Psoas muscle (tissue), 8 donors: Measurements from ENCODE around the gene TBCK. TPM values are rescaled to one million over a fixed set of nuclear protein-coding genes. Genes with fewer than 3 reads are reported as not detected.

Source experiments
- ATAC-seq, 4 donors: fragments of 200-7000 bp; cut with Tn5 transposase; one replicate each; pipeline ENCODE4 v1.9.1; 2020; ENCODE audit warnings: moderate library complexity in 3 of 4, mild to moderate bottlenecking in 2 of 4
- DNase-seq, 2 donors: peaks; one replicate each; pipeline ENCODE4 v3.0.0-alpha.2; 2020
- H3K27ac ChIP-seq: fragments of 200-600 bp; one replicate; pipeline ENCODE4 v1.8.0; 2022
- H3K27me3 ChIP-seq, 3 donors: fragments of 200-600 bp in 1 of 3; one replicate each; pipeline versions ENCODE4 v1.6.1 to v1.8.0; 2013 to 2022; ENCODE audit warnings: low read length in 2 of 3, mild to moderate bottlenecking in 2 of 3, moderate library complexity in 1 of 3; ENCODE audit not compliant: insufficient read depth in 3 of 3
- H3K36me3 ChIP-seq, 2 donors: fragments of 200-600 bp in 1 of 2; one replicate each; pipeline versions ENCODE4 v1.6.1 to v1.8.0; 2013 to 2022; ENCODE audit warnings: low read depth in 1 of 2, mild to moderate bottlenecking in 1 of 2, moderate library complexity in 1 of 2; ENCODE audit not compliant: insufficient read depth in 1 of 2
- H3K4me1 ChIP-seq: fragments of 200-600 bp; one replicate; pipeline ENCODE4 v1.8.0; 2022
- H3K4me3 ChIP-seq: fragments of 200-600 bp; one replicate; pipeline ENCODE4 v1.8.0; 2022; ENCODE audit warnings: mild to moderate bottlenecking
- H3K9me3 ChIP-seq: fragments of 200-600 bp; one replicate; pipeline ENCODE4 v1.8.0; 2022
- WGBS, 3 donors: extraction: QIAGEN DNeasy Blood & Tissue Kit; methylation state at CpG; one replicate each; pipeline versions ENCODE4 v1.1.6 to v1.1.7; 2013; 5-methylcytosine and 5-hydroxymethylcytosine counted together
- intact Hi-C, 2 donors: fragments of 100-400 bp; cut with DNase I; formaldehyde crosslinking; loops; one replicate each; pipeline versions ENCODE4 v1.11.0 to v1.14.2; 2022
- polyA plus RNA-seq, 3 donors: library from polyadenylated mRNA; stranded (reverse); fragments of 200-250 nt; gene quantifications; one replicate each; pipeline ENCODE4 v1.2.3, GENCODE V29; 2013
- total RNA-seq, 4 donors: library from RNA; stranded (reverse); fragmentation: NEBNext Ultra II Directional in 2 of 4; extraction: Animal tissue kit (Norgen Biotek cat#: 25700) in 2 of 4; gene quantifications; one replicate each; pipeline versions ENCODE4 v1.2.1 to v1.2.4, GENCODE V29; 2021 to 2023
- TF ChIP-seq, protein P1 (sequence below): fragments of 200-600 bp; IDR thresholded peaks from one replicate; pipeline ENCODE4 v1.8.0; 2022; ENCODE audit warnings: antibody characterized with exemption
- donor health status: healthy with polysubstance abuse.
- donor health status: DM: no; HTN: no; CAD: no; lungs with moderate emphysema.
- donor health status: Bipolar disorder and iron deficiency.
- donor health status: healthy.
- donor health status: DM: yes; HTN: yes; CAD: no.
- donor health status: DM: no; HTN: no; CAD: no.
- donor health status: DM: no; HTN: no; CAD: no.
- donor health status: DM: yes; HTN: yes; CAD: no.

The TBCK gene
- total and polyA plus RNA-seq, 7 donors = 1.9 to 16.8 (median 9.7) TPM

DNA sequence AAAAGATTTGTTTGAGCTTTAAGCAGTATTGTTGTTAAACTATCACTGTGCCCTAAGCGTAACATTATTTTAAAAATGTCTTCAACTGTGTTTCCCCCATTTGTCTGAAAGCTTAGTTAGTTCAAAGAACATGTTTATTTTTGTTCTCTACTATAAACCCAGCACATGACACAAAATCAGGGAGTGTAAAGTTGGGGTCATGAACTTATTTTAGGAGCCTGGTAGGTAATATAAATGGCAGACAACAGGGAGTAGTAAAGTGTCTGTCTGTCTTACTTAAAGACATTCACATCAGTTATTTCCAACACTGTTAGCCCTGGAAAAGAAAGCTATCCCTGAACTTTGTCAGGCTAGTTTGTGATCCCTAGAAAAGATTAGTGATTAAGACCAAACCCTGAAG lies 4.2 kb upstream of the TBCK start:
- intact Hi-C loops = no loop called here
- Histone ChIP-seq H3K4me1 (peaks cover 26% of the 10 kb centered on the region), H3K9me3 (no peaks in the 10 kb centered on the region), H3K4me3 (no peak overlapping the region), H3K27me3 (no peaks in the 10 kb centered on the region), H3K27ac (no peak overlapping the region), H3K36me3 (peaks cover 0 to 11% of the 10 kb centered on the region in 2 donors)
- TF ChIP-seq, protein P1, sequence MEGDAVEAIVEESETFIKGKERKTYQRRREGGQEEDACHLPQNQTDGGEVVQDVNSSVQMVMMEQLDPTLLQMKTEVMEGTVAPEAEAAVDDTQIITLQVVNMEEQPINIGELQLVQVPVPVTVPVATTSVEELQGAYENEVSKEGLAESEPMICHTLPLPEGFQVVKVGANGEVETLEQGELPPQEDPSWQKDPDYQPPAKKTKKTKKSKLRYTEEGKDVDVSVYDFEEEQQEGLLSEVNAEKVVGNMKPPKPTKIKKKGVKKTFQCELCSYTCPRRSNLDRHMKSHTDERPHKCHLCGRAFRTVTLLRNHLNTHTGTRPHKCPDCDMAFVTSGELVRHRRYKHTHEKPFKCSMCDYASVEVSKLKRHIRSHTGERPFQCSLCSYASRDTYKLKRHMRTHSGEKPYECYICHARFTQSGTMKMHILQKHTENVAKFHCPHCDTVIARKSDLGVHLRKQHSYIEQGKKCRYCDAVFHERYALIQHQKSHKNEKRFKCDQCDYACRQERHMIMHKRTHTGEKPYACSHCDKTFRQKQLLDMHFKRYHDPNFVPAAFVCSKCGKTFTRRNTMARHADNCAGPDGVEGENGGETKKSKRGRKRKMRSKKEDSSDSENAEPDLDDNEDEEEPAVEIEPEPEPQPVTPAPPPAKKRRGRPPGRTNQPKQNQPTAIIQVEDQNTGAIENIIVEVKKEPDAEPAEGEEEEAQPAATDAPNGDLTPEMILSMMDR = no peak
- 97 to 100% (median 97%) methylated on average over 1 of the region's 1 CpG for WGBS, 3 donors
- ATAC-seq (no peak), DNase-seq (no peak)

DNA sequence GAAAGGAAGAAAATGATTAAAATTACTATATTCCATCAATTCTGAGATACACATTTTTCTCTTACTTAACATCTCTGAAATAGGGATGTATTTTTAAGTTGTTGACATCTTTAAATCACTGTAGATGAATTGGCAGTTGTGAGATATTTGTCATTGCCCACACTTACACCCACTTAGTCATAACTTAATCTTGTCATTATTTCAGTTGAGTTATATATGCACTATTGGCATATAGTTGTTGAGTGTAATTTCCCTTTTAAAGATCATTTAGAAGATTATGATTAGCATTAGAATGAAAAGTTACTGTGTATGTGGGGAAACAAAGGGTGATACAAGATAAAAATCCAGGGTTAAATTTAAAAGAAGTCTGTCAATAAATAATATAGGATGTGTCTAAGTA lies 2.5 kb upstream of the TBCK start:
- no peaks in the 10 kb centered on the region for H3K27me3 ChIP-seq
- no peak overlapping the region for H3K4me3 ChIP-seq
- DNase-seq (no peak), ATAC-seq (no peak)
- no peaks in the 10 kb centered on the region for H3K9me3 ChIP-seq
- intact Hi-C loops = loop anchor here in 1 of 2 donors (5.0 kb wide), 1 partner anchor 1404 kb away; the partner anchor contains the start of gene PAPSS1
- peaks cover 0 to 4% of the 10 kb centered on the region in 2 donors for H3K36me3 ChIP-seq
- H3K27ac ChIP-seq = no peak overlapping the region
- H3K4me1 ChIP-seq = peaks cover 31% of the 10 kb centered on the region
- TF ChIP-seq, protein P1 = no peak

DNA sequence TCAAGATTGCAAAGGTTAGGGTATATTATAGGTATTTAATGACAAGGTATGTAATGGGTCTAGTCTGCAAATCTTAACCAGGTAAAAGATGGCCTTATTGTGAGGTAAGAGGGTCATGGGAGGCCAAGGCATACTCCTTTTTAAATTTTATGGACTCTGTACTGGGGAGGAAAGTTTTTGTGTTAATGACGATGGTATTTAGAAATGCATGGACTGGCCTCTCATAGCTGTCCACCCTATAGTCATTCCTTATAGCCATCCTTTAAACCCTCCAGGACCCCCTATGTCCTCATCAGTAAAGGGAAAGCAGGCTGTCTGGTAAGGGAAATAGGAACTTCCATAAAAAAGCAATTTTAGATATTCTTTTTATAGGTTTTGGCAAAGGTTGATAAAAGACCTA lies 1.8 kb upstream of the TBCK start:
- Histone ChIP-seq H3K36me3 (peaks cover 0 to 4% of the 10 kb centered on the region in 2 donors), H3K27ac (peak overlapping the region; percentile 91), H3K27me3 (no peaks in the 10 kb centered on the region), H3K9me3 (no peaks in the 10 kb centered on the region), H3K4me1 (peaks cover 34% of the 10 kb centered on the region), H3K4me3 (peak overlapping the region; percentile 88)
- no peak for ATAC-seq
- TF ChIP-seq, protein P1 = no peak
- WGBS, 3 donors = 80 to 89% (median 85%) methylated on average over 1 of the region's 1 CpG
- intact Hi-C loops = loop anchor here in 1 of 2 donors (5.0 kb wide), 1 partner anchor 1404 kb away; the partner anchor contains the start of gene PAPSS1
- DNase-seq = no peak

DNA sequence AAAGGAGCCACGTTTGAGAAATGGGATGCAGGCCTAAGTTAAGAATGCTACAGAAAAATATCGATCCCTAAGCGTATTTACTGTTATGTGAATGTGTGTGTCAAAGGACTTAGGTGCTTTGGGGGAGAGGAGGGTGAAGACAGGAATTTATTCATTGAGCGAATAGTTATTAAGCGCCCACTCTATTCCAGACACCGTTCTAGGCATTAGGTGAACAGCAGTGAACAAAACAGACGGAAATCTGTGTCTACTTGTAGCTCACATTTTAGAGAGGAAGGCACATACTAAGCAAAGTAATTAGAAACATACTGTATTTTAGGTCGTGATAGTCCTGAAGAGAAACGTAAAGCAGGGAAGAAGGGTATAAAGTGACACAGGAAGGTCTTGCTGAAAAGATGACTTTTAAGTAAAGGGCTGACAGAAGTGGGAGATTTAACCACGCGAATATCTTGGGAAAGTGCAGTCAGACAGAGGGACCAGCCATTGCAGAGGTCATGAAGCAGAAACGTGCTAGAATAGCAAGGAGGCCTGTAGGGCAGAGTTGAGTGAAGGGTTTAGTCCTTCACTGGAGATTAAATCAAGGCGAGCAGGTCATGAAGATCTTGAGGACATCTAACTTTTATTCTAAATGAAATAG lies 882 bp upstream of the TBCK start:
- Histone ChIP-seq H3K36me3 (peaks cover 0 to 8% of the 10 kb centered on the region in 2 donors), H3K27me3 (no peaks in the 10 kb centered on the region), H3K4me3 (peak overlapping the region; percentile 88), H3K27ac (peak overlapping the region; percentile 91), H3K4me1 (peaks cover 38% of the 10 kb centered on the region), H3K9me3 (no peaks in the 10 kb centered on the region)
- DNase-seq (no peak), ATAC-seq (peak in 1 of 4 donors; percentile 2)
- 3 to 4% (median 3%) methylated on average over 13 of the region's 13 CpGs for WGBS, 3 donors
- TF ChIP-seq, protein P1 = no peak
- intact Hi-C loops = loop anchor here in 1 of 2 donors (5.0 kb wide), 1 partner anchor 1405 kb away; the partner anchor contains the start of gene PAPSS1
